Keratinocyte (primary cell): ENCODE results near the gene CACNB4.

Experiments used
- CTCF ChIP-seq, 3 experiments: IDR thresholded peaks in 1 of 3; conservative IDR thresholded peaks in 1 of 3; optimal IDR thresholded peaks in 1 of 3; 2 replicates in 2 of 3; 3 replicates in 1 of 3; pipeline versions ENCODE3 to v1.5.1; 2011; ENCODE audit warnings: low read length in 3 of 3, mild to moderate bottlenecking in 3 of 3, moderate library complexity in 2 of 3, control low read depth in 1 of 3, inconsistent platforms in 1 of 3; ENCODE audit not compliant: insufficient read depth in 2 of 3; ENCODE audit errors: extremely low read depth in 1 of 3
- EZH2 ChIP-seq: IDR thresholded peaks from one replicate; pipeline ENCODE4 v1.6.1; 2012; ENCODE audit warnings: inconsistent platforms, mild to moderate bottlenecking, low read length, moderate library complexity

- TF ChIP-seq CTCF (optimal IDR thresholded peaks at IDR 0.05 in 1 of 3, IDR thresholded peaks at IDR 0.05 in 1 of 3, conservative IDR thresholded peaks at IDR 0.05 in 1 of 3; ENCODE audit: extremely low read depth in 1 of 3, insufficient read depth in 2 of 3, low read length in 3 of 3) (no peak), EZH2 (no peak)
Observed at GRCh38 chr2:151973901-151974199, 125.0 kb downstream of the CACNB4 start.
